MM.1S (cell line): ENCODE data around the gene RUNX1.

ENCODE experiments used
- EZH2 ChIP-seq: fragments of 300-600 bp; sonication (generic); optimal IDR thresholded peaks from 2 replicates; pipeline ENCODE3; 2017; ENCODE audit warnings: low read depth, mild to moderate bottlenecking, antibody characterized with exemption, low read length, mixed read lengths
- EZH2phosphoT487 ChIP-seq: fragments of 300-600 bp; sonication (generic); IDR thresholded peaks from 2 replicates; pipeline ENCODE4 v1.6.1; 2018; ENCODE audit warnings: antibody characterized with exemption, low read length
- TF ChIP-seq, protein P1 (sequence below): fragments of 300-600 bp; sonication (generic); IDR thresholded peaks from 2 replicates; pipeline ENCODE4 v1.5.1; 2016; ENCODE audit warnings: antibody characterized with exemption, low read length, mixed read lengths

- TF ChIP-seq, protein P1, sequence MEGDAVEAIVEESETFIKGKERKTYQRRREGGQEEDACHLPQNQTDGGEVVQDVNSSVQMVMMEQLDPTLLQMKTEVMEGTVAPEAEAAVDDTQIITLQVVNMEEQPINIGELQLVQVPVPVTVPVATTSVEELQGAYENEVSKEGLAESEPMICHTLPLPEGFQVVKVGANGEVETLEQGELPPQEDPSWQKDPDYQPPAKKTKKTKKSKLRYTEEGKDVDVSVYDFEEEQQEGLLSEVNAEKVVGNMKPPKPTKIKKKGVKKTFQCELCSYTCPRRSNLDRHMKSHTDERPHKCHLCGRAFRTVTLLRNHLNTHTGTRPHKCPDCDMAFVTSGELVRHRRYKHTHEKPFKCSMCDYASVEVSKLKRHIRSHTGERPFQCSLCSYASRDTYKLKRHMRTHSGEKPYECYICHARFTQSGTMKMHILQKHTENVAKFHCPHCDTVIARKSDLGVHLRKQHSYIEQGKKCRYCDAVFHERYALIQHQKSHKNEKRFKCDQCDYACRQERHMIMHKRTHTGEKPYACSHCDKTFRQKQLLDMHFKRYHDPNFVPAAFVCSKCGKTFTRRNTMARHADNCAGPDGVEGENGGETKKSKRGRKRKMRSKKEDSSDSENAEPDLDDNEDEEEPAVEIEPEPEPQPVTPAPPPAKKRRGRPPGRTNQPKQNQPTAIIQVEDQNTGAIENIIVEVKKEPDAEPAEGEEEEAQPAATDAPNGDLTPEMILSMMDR = no peak
- TF ChIP-seq EZH2 (no peak), EZH2phosphoT487 (no peak)
These were observed 305.8 kb downstream of the RUNX1 start for GRCh38 chr21:34743285-34743684.
